HG03039 (cell line): ENCODE measurements around the gene NFIX.

Experiments used
- ATAC-seq: cut with Tn5 transposase; IDR thresholded peaks from one replicate; pipeline ENCODE4 v1.9.1; 2021; ENCODE audit warnings: mild to moderate bottlenecking, moderate library complexity; ENCODE audit not compliant: unreplicated experiment

NFIX gene

DNA sequence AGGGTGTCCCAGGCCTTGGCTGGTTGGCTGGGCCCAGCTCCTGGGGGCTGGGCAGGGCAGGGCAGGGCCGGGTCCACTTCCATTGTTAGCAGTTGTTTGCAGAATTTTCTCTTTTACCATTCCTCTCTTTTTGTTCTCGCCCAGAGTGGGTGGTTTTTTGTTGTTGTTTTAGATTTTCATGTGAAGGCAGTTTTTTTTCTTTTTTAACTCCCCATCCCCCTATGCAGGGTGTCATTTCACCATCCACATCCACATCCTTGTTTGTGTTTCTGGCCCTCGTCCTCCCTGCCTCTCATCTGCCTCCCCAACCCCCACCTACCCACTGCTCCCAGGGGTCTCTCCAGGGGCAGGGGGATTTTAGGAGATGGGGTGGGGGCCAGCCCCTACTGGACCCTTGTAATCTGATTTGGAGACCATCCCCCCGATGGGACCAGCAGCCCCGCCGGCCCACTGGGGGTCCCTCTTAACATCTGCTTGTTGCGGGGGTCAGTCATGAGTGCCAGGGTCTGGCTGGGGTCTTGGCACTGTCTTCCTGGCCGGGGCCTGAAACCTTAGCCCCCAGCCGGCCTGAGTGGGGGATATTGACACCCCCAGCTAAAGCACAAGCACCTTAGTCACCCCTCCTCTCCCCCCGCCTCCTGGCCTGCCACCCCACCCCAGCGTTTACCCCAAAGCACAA lies 144.5 kb downstream of the NFIX start:
- ATAC-seq: no peak

DNA sequence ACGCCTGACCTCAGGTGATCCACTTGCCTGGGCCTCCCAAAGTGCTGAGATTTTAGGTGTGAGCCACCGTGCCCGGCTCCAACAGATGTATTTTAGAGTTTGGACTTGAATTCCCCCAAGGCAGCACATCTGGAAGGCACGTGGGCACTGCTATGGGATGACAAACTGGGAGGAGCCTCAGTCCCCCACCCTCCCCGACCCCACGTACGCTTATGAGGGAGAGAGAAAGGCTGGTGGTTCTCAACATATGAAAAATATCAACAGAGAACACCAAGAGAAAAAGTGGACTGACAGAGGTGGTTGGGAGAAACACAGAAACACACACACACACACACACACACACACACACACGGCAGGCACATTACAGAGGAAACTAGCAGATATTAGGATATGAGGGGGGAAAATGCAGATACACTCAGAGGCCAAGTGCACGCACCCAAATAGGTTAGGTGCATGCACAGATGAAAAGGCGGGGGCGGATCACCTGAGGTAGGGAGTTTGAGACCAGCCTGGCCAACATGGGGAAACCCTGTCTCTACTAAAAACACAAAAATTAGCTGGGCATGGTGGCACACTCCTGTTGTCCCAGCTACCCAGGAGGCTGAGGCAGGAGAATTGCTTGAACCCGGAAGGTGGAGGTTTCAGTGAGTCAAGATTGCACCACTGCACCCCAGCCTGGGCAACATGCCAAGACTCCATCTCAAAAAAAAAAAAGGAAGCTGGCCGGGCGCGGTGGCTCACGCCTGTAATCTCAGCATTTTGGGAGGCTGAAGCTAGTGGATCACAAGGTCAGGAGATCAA lies 151.7 kb downstream of the NFIX start:
- no peak for ATAC-seq
